ENCODE measurements around the gene E2F4.

GRCh38 chr16:67177743-67178699 is 13.9 kb upstream of the E2F4 start:
- TF ChIP-seq POLR2A (IDR thresholded peaks at IDR 0.05; ENCODE audit: low read depth, low read length) (no peak), POLR2AphosphoS5 (IDR thresholded peaks at IDR 0.05; ENCODE audit: low read depth, low read length) (no peak), TAF1 (IDR thresholded peaks at IDR 0.05; ENCODE audit: low read depth, low read length) (no peak)
